Cardiac fibroblast (primary cell): ENCODE measurements around the gene PCED1A.
A peak's percentile ranks its signal among the peaks of the same experiment; 100 is the strongest.

Source experiments
- DNase-seq, 2 donors: peaks; one replicate each; pipeline versions ENCODE4 v3.0.0 to v3.0.0-alpha.2; 2010; ENCODE audit warnings: low read depth in 2 of 2
- H3K4me3 ChIP-seq, 2 donors: replicated peaks in 1 of 2; 1 replicate in 1 of 2; 2 replicates in 1 of 2; pipeline ENCODE4 v1.5.1; 2011; ENCODE audit warnings: low read depth in 2 of 2, low read length in 2 of 2, mild to moderate bottlenecking in 2 of 2, moderate library complexity in 1 of 2
- CTCF ChIP-seq: IDR thresholded peaks from one replicate; pipeline ENCODE4 v1.5.1; 2011; ENCODE audit warnings: low read depth, mild to moderate bottlenecking, low read length, inconsistent platforms

The PCED1A gene

GRCh38 chr20:2800521-2801285, 39.8 kb downstream of the PCED1A start, which contains the start of gene CPXM1:
Gene CPXM1 (minus strand): TSS chr20:2800627. CDS start chr20:2800572, 55 bp downstream.
- H3K4me3 ChIP-seq = peak within 1 kb of the TSS; percentile 24 to 50
- no peak for TF ChIP-seq CTCF
- DNase-seq = no peak

GRCh38 chr20:2799688-2800520, 40.6 kb downstream of the PCED1A start:
- DNase-seq = no peak
- no peak for TF ChIP-seq CTCF
- H3K4me3 ChIP-seq = peak overlapping the region; percentile 24 to 50

GRCh38 chr20:2799271-2799670, 41.2 kb downstream of the PCED1A start:
- H3K4me3 ChIP-seq = no peak overlapping the region
- no peak for DNase-seq
- no peak for TF ChIP-seq CTCF

- no peak for TF ChIP-seq CTCF
- peak in 1 of 2 donors; percentile 30 for DNase-seq
- H3K4me3 ChIP-seq = no peak overlapping the region
Observed at GRCh38 chr20:2798814-2799213, 41.6 kb downstream of the PCED1A start.

GRCh38 chr20:2798095-2798805, 42.2 kb downstream of the PCED1A start:
- no peak overlapping the region for H3K4me3 ChIP-seq
- DNase-seq = no peak
- no peak for TF ChIP-seq CTCF

- H3K4me3 ChIP-seq = no peak overlapping the region
- no peak for DNase-seq
- TF ChIP-seq CTCF = no peak
Observed at GRCh38 chr20:2797136-2797983, 43.1 kb downstream of the PCED1A start.
